ACC112 (cell line): ENCODE data around the gene NUP50.

Source experiments
- H2AFZ ChIP-seq: fragments of 200-600 bp; sonication (generic); one replicate; pipeline ENCODE4 v1.6.0; 2017; ENCODE audit warnings: antibody characterized with exemption, low read length; ENCODE audit not compliant: unreplicated experiment
- H3K27ac ChIP-seq: fragments of 200-600 bp; sonication (generic); 2 replicates; pipeline ENCODE4 v1.5.1; 2014; ENCODE audit warnings: low read depth, mild to moderate bottlenecking, antibody characterized with exemption, low read length, moderate library complexity
- H3K27me3 ChIP-seq: fragments of 200-600 bp; sonication (generic); 2 replicates; pipeline ENCODE4 v1.6.1; 2014; ENCODE audit warnings: mild to moderate bottlenecking, antibody characterized with exemption, low read length, moderate library complexity, mixed read lengths; ENCODE audit not compliant: insufficient read depth
- H3K36me3 ChIP-seq: fragments of 200-600 bp; sonication (generic); 2 replicates; pipeline ENCODE4 v1.6.1; 2016; ENCODE audit warnings: mild to moderate bottlenecking, antibody characterized with exemption, low read length, moderate library complexity, mixed read lengths; ENCODE audit not compliant: insufficient read depth
- H3K4me1 ChIP-seq: fragments of 200-600 bp; sonication (generic); one replicate; pipeline ENCODE4 v1.6.1; 2016; ENCODE audit warnings: low read length, mixed read lengths; ENCODE audit not compliant: insufficient read depth, unreplicated experiment, control insufficient read depth
- H3K4me3 ChIP-seq: fragments of 200-600 bp; sonication (generic); 2 replicates; pipeline ENCODE4 v1.5.1; 2014; ENCODE audit warnings: mild to moderate bottlenecking, low read depth, low read length
- H3K79me2 ChIP-seq: fragments of 200-600 bp; sonication (generic); one replicate; pipeline ENCODE4 v1.6.0; 2016; ENCODE audit warnings: low read length; ENCODE audit not compliant: control insufficient read depth, unreplicated experiment, insufficient read depth

The NUP50 gene

DNA sequence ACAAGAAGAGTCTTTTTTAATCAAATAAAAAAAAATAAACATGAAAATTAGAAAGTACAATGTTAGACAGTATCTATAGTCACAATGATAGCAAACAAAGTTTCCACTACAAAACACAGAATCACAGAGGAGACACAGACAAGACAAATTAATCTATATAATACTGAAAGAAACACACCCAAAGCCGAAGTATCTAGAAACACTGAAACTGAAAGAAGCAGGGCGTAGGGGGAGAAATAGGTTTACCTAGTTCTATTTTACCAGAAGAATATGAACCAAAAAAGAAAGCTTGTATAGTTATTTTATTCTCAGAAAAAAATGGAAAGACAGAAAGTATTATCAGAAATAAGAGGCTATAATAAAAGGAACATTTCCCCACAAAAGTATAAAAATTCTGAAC, 27.1 kb upstream of the NUP50 start:
- Histone ChIP-seq H3K36me3 (peaks cover 13% of the 10 kb centered on the region; the same call in 1 of the 2 replicates), H3K27ac (no peak overlapping the region), H2AFZ (no peak overlapping the region), H3K4me1 (no peaks in the 10 kb centered on the region), H3K27me3 (no peaks in the 10 kb centered on the region), H3K4me3 (no peak overlapping the region), H3K79me2 (no peaks in the 10 kb centered on the region)

DNA sequence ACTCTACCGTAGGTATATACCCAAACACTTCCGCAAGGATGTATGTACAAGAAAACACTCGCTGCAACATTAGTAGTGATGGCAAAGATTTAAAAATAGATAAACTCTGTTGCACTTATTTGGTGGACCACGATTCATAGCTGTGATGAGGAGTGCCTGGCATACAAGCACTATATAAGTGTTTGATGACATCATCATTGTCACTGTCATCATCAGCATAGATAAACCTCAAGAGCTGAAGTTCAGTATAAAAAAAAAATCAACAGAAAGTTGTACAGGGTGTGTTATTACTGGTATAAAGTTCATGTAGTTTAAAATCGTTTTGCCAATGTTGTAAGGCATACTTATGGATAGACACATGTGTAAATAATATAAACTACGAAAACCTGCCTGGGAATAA, 24.0 kb upstream of the NUP50 start:
- Histone ChIP-seq H3K27me3 (no peaks in the 10 kb centered on the region), H3K27ac (no peak overlapping the region), H3K36me3 (0 out of 2 replicates have a peak, but pooled peaks cover 2% of the 10 kb centered on the region), H3K4me3 (no peak overlapping the region), H3K4me1 (no peaks in the 10 kb centered on the region), H3K79me2 (no peaks in the 10 kb centered on the region), H2AFZ (no peak overlapping the region)

- Histone ChIP-seq H3K36me3 (no peaks in the 10 kb centered on the region), H2AFZ (no peak overlapping the region), H3K79me2 (no peaks in the 10 kb centered on the region), H3K27me3 (no peaks in the 10 kb centered on the region), H3K4me1 (no peaks in the 10 kb centered on the region), H3K27ac (no peak overlapping the region), H3K4me3 (no peak overlapping the region)
Observed at GRCh38 chr22:45142376-45142775, 21.3 kb upstream of the NUP50 start.

GRCh38 chr22:45144916-45145315, 18.8 kb upstream of the NUP50 start:
- Histone ChIP-seq H3K27ac (no peak overlapping the region), H3K4me3 (no peak overlapping the region), H3K79me2 (no peaks in the 10 kb centered on the region), H3K27me3 (no peaks in the 10 kb centered on the region), H3K36me3 (peaks cover 9% of the 10 kb centered on the region), H3K4me1 (no peaks in the 10 kb centered on the region), H2AFZ (no peak overlapping the region)

- Histone ChIP-seq H3K27me3 (no peaks in the 10 kb centered on the region), H3K4me3 (no peak overlapping the region), H3K36me3 (peaks cover 11% of the 10 kb centered on the region)
Observed at GRCh38 chr22:45149671-45150070, 14.1 kb upstream of the NUP50 start.

GRCh38 chr22:45150139-45150538, 13.6 kb upstream of the NUP50 start:
- Histone ChIP-seq H3K27ac (no peak overlapping the region), H3K79me2 (no peaks in the 10 kb centered on the region), H2AFZ (no peak overlapping the region), H3K36me3 (peaks cover 11% of the 10 kb centered on the region), H3K4me3 (no peak overlapping the region), H3K27me3 (no peaks in the 10 kb centered on the region), H3K4me1 (peaks cover 6% of the 10 kb centered on the region)

More at GRCh38 chr22:45149671-45150070, 14.1 kb upstream of the NUP50 start:
- H3K27ac ChIP-seq: no peak overlapping the region
- H2AFZ ChIP-seq: no peak overlapping the region
- peaks cover 4% of the 10 kb centered on the region for H3K4me1 ChIP-seq
- no peaks in the 10 kb centered on the region for H3K79me2 ChIP-seq

- H3K27me3 ChIP-seq: no peaks in the 10 kb centered on the region
- no peak overlapping the region for H3K4me3 ChIP-seq
- H3K36me3 ChIP-seq: peaks cover 15% of the 10 kb centered on the region
- no peak overlapping the region for H3K27ac ChIP-seq
- peaks cover 4% of the 10 kb centered on the region for H3K79me2 ChIP-seq
- peaks cover 11% of the 10 kb centered on the region for H3K4me1 ChIP-seq
- no peak overlapping the region for H2AFZ ChIP-seq
Observed at GRCh38 chr22:45151503-45151902, 12.2 kb upstream of the NUP50 start.

DNA sequence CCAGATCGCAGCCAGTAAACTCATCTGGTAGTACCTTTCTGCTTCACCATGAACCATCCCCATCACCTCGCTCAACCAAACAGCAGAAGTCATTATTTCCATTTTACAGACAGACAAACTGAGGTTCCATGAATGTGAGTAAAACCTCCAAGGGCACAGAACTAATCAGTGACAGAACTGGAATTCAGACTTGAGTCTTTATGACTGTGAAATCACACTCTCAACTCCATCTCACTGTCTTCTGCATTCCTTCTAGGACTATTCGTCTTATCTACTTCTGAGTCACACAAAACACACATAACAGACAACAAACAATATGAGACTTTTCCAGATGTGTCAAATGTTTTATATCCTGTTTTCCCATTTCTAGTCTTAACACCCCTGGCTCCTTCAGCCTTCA, 9.3 kb upstream of the NUP50 start:
- Histone ChIP-seq H3K27me3 (no peaks in the 10 kb centered on the region), H3K4me1 (peaks cover 20% of the 10 kb centered on the region), H3K36me3 (peaks cover 13% of the 10 kb centered on the region; the same call in 1 of the 2 replicates), H3K27ac (peak overlapping the region; percentile 42; the same call in 1 of the 2 replicates), H2AFZ (no peak overlapping the region), H3K79me2 (peaks cover 21% of the 10 kb centered on the region), H3K4me3 (no peak overlapping the region)

DNA sequence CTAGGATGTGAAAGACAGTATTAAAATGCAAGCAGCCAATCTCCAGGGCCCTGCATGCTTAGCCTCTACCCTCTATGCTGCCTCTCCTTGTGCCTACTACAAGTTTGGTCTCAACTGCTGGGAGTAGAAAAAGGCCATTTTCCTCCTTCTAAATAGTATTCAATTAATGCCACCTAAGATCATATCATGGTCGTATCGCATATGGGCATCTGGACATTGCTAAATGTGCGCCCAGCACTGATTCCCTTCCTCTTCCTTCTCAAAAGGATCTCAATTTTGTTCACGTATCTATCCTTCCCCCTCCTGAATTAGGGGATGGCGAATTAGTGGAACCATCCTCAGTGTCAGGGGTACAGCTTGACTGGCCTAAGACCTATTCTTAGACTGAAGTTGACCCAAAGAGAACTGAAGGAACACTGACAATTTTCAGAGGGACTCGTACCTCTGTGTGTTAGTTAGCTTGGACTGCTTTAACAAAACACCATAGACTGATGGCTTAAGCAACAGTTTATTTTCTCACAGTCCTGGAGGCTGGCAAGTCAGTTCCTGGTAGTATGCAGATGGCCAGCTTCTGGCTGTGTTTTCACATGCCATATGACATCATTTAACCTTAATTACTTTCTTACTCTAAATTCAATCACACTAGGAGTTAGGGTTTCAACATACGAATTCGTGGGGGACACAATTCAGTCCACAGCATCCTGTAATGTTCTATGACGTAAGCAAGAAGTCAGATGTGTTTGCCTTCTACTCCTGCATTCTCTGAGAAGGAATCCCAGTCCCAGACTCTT, 8.5 kb upstream of the NUP50 start:
- Histone ChIP-seq H3K79me2 (peaks cover 21% of the 10 kb centered on the region), H3K27ac (peak overlapping the region; percentile 42; the same call in 1 of the 2 replicates), H3K27me3 (no peaks in the 10 kb centered on the region), H3K36me3 (peaks cover 12% of the 10 kb centered on the region; the same call in 1 of the 2 replicates), H3K4me1 (peaks cover 28% of the 10 kb centered on the region), H3K4me3 (no peak overlapping the region), H2AFZ (no peak overlapping the region)

GRCh38 chr22:45157907-45158306, 5.8 kb upstream of the NUP50 start:
- Histone ChIP-seq H3K27ac (peak overlapping the region; percentile 97), H3K27me3 (no peaks in the 10 kb centered on the region), H3K79me2 (peaks cover 37% of the 10 kb centered on the region), H3K4me1 (peaks cover 31% of the 10 kb centered on the region), H2AFZ (no peak overlapping the region), H3K36me3 (peaks cover 10% of the 10 kb centered on the region; the same call in 1 of the 2 replicates), H3K4me3 (no peak overlapping the region)
